GM12865 (cell line): ENCODE data around the gene PLS3.

Experiments
- DNase-seq: peaks from one replicate; pipeline ENCODE4 v3.0.0; 2010; ENCODE audit warnings: low read depth
- H3K4me3 ChIP-seq: 2 replicates; pipeline ENCODE4 v1.5.1; 2011; ENCODE audit warnings: mild to moderate bottlenecking, low read depth, low read length, control low read depth
- CTCF ChIP-seq: IDR thresholded peaks from 2 replicates; pipeline ENCODE4 v1.5.1; 2011; ENCODE audit warnings: low read length, control low read depth, low read depth, inconsistent platforms; ENCODE audit not compliant: insufficient read depth; ENCODE audit errors: missing control alignments

The PLS3 gene

GRCh38 chrX:115581759-115582615 is 21.0 kb downstream of the PLS3 start:
- H3K4me3 ChIP-seq = no peak overlapping the region
- no peak for DNase-seq
- TF ChIP-seq CTCF = no peak

- TF ChIP-seq CTCF = no peak
- peak overlapping the region; percentile 15 for H3K4me3 ChIP-seq
- no peak for DNase-seq
Observed at GRCh38 chrX:115582616-115583495, 21.9 kb downstream of the PLS3 start.

GRCh38 chrX:115583496-115584004 is 22.6 kb downstream of the PLS3 start:
- TF ChIP-seq CTCF = no peak
- no peak overlapping the region; the same call in 1 of the 2 replicates for H3K4me3 ChIP-seq
- DNase-seq = no peak

GRCh38 chrX:115584696-115585095 is 23.7 kb downstream of the PLS3 start:
- peak; percentile 73 for DNase-seq
- TF ChIP-seq CTCF = no peak
- no peak overlapping the region for H3K4me3 ChIP-seq

- no peak overlapping the region for H3K4me3 ChIP-seq
- no peak for TF ChIP-seq CTCF
- DNase-seq = no peak
Observed at GRCh38 chrX:115588179-115588578, 27.2 kb downstream of the PLS3 start.

- TF ChIP-seq CTCF = no peak
- no peak overlapping the region for H3K4me3 ChIP-seq
- no peak for DNase-seq
Observed at GRCh38 chrX:115589419-115589818, 28.4 kb downstream of the PLS3 start.
